ENCODE measurements around the gene JAKMIP3. TPM values are rescaled to one million over a fixed set of nuclear protein-coding genes. Genes with fewer than 3 reads are reported as not detected.

JAKMIP3 gene
- total and polyA plus RNA-seq, 10 of the 15 experiments (the other 5 are each of a cell fraction or from before 2014, with no cell fraction given), result 0.01 TPM; not detected in 7

DNA sequence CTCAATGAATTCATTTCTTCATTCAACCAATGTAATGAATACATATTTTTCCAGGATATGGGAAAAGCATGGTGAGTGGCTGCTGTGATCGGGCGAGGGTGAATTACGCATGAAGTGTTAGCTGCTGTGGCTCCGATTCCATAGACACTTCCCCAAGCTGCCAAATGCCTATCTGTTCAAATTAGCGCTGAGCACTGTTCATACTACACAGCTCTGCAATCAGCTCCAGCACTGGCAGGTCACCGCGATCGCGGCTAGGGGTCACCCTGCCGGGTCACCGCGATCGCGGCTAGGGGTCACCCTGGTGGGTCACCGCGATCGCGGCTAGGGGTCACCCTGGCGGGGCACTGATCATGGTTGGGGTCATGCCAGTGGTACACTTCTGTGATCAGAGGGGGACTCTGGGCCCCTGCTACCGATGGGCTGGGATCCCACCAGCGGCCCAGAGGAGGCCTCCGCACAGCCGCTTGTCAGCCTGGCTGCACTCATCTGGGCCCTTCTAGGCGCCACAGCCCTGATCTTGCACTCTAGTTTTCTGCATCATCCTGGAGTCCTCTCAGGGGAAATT lies 49.3 kb downstream of the JAKMIP3 start:
- FAIRE-seq (no peak), ATAC-seq (no peak), DNase-seq (ENCODE audit: low read depth, low spot score) (no peak)
- TF ChIP-seq NR2C2 (IDR thresholded peaks at IDR 0.05; ENCODE audit: borderline replicate concordance, control insufficient read depth, insufficient read length, low read depth) (no peak), NR2F1 (conservative IDR thresholded peaks at IDR 0.05) (no peak), POU2F2 (IDR thresholded peaks at IDR 0.05; ENCODE audit: borderline replicate concordance, low read depth, low read length) (no peak), ESRRA (IDR thresholded peaks at IDR 0.05; ENCODE audit: low read length) (no peak), SPI1 (IDR thresholded peaks at IDR 0.05; ENCODE audit: borderline replicate concordance, insufficient read depth, low read depth, low read length) (no peak), PAX8 (IDR thresholded peaks at IDR 0.05) (no peak), YBX1 (IDR thresholded peaks at IDR 0.05) (no peak), ZNF622 (IDR thresholded peaks at IDR 0.05) (no peak), RELA (IDR thresholded peaks at IDR 0.05; ENCODE audit: borderline replicate concordance, partially characterized antibody) (no peak)
- TF ChIP-seq, protein P1, sequence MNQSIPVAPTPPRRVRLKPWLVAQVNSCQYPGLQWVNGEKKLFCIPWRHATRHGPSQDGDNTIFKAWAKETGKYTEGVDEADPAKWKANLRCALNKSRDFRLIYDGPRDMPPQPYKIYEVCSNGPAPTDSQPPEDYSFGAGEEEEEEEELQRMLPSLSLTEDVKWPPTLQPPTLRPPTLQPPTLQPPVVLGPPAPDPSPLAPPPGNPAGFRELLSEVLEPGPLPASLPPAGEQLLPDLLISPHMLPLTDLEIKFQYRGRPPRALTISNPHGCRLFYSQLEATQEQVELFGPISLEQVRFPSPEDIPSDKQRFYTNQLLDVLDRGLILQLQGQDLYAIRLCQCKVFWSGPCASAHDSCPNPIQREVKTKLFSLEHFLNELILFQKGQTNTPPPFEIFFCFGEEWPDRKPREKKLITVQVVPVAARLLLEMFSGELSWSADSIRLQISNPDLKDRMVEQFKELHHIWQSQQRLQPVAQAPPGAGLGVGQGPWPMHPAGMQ (IDR thresholded peaks at IDR 0.05; ENCODE audit: borderline replicate concordance), result no peak
- TF ChIP-seq, protein P2, sequence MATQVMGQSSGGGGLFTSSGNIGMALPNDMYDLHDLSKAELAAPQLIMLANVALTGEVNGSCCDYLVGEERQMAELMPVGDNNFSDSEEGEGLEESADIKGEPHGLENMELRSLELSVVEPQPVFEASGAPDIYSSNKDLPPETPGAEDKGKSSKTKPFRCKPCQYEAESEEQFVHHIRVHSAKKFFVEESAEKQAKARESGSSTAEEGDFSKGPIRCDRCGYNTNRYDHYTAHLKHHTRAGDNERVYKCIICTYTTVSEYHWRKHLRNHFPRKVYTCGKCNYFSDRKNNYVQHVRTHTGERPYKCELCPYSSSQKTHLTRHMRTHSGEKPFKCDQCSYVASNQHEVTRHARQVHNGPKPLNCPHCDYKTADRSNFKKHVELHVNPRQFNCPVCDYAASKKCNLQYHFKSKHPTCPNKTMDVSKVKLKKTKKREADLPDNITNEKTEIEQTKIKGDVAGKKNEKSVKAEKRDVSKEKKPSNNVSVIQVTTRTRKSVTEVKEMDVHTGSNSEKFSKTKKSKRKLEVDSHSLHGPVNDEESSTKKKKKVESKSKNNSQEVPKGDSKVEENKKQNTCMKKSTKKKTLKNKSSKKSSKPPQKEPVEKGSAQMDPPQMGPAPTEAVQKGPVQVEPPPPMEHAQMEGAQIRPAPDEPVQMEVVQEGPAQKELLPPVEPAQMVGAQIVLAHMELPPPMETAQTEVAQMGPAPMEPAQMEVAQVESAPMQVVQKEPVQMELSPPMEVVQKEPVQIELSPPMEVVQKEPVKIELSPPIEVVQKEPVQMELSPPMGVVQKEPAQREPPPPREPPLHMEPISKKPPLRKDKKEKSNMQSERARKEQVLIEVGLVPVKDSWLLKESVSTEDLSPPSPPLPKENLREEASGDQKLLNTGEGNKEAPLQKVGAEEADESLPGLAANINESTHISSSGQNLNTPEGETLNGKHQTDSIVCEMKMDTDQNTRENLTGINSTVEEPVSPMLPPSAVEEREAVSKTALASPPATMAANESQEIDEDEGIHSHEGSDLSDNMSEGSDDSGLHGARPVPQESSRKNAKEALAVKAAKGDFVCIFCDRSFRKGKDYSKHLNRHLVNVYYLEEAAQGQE (IDR thresholded peaks at IDR 0.05; ENCODE audit: low read depth, low read length), result no peak
- TF ChIP-seq, protein P3, sequence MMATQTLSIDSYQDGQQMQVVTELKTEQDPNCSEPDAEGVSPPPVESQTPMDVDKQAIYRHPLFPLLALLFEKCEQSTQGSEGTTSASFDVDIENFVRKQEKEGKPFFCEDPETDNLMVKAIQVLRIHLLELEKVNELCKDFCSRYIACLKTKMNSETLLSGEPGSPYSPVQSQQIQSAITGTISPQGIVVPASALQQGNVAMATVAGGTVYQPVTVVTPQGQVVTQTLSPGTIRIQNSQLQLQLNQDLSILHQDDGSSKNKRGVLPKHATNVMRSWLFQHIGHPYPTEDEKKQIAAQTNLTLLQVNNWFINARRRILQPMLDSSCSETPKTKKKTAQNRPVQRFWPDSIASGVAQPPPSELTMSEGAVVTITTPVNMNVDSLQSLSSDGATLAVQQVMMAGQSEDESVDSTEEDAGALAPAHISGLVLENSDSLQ (IDR thresholded peaks at IDR 0.05), result no peak
- Histone ChIP-seq H3K27me3 (replicated peaks in 1 of 2; ENCODE audit: control insufficient read depth in 2 of 2, insufficient read depth in 2 of 2, low read length in 1 of 2) (no peaks in the 10 kb centered on the region), H3K79me2 (ENCODE audit: control insufficient read depth, insufficient read depth, low read length) (no peaks in the 10 kb centered on the region), H3K9me3 (replicated peaks; ENCODE audit: control insufficient read depth, insufficient read depth, low read length) (no peaks in the 10 kb centered on the region), H2AFZ (ENCODE audit: control insufficient read depth, low read depth, low read length) (no peak overlapping the region), H4K20me1 (ENCODE audit: control insufficient read depth, insufficient read depth) (no peaks in the 10 kb centered on the region), H3K27ac (ENCODE audit: control insufficient read depth, insufficient read depth) (no peak overlapping the region), H3K4me3 (no peak overlapping the region), H3K36me3 (ENCODE audit: control insufficient read depth in 2 of 2, insufficient read depth in 2 of 2, low read length in 1 of 2) (no peaks in the 10 kb centered on the region), H3K4me1 (ENCODE audit: control insufficient read depth, insufficient read depth, low read length) (no peaks in the 10 kb centered on the region), H3K9ac (ENCODE audit: control insufficient read depth, insufficient read depth, low read length) (no peak overlapping the region), H3K4me2 (ENCODE audit: control insufficient read depth, insufficient read depth) (no peak overlapping the region)
- POLR2A ChIA-PET, result no interaction called here
- intact Hi-C loops (cut with micrococcal nuclease; ENCODE audit: unreplicated experiment), result no loop called here
- no TSS peak for BruUV-seq (replicated peaks)
- RAD21 ChIA-PET (ENCODE audit: unreplicated experiment), result no interaction called here
- in situ Hi-C loops (cut with MboI), result no loop called here
- CTCF ChIA-PET, result no interaction called here
- WGBS (ENCODE audit: insufficient coverage, insufficient replicate concordance, low lambda C conversion rate, missing lambda C conversion rate), result 72% methylated on average over 24 of the region's 24 CpGs
- SMC1A ChIA-PET (ENCODE audit: uncharacterized antibody, unreplicated experiment), result no interaction called here

Data from GM12878 (cell line).